ENCODE results near the gene IBA57. TPM values are rescaled to one million over a fixed set of nuclear protein-coding genes. Genes with fewer than 3 reads are reported as not detected.

IBA57 gene
- total RNA-seq, 2 experiments from 2014 or later: 9.1 to 9.9 TPM

DNA sequence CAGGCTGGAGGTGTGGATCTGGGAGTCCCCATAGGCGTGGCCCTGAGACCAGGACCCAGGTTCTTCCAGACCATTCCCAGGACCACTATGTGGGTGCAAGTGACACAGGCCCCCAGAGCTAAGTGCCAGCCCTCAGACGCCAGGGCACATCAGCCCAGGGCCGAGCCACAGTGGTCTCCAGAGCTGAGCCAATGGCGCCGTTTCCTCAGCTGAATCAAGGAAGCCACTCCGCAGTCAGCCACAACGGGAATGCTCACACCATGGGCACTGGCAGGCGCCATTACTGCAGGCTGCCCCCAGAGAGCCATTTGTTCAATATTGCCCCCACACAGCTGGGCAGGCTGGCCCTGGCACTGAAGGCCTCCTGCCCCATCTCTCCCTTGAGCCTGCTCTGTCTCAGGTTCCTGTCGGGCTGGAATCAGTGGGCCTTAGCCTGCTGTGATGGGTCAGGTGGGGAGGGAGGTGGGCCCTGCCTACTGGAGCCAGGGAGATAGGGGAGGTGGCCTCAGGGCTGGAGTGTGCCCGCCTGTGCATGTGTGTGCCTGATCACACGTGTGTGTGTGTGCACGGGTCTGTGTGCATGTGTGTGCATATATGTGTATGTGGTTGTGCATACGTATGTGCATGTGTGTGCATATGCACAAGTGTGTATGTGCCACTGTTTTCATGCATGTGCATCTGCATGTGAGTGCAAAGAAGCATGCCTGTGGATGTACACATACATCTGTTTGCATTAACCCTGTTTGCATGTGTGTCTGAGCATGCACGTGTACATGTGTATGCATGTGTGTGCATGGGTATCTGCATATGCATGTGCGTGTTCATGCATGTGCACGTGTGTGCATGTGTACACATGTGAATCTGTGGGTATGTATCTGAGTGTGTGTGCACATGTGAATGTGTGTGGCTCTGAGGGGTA lies 9.7 kb upstream of the IBA57 start:
- BruUV-seq (replicated peaks): no TSS peak
- no peaks in the 10 kb centered on the region for H3K79me2 ChIP-seq (ENCODE audit: insufficient read depth, low read depth, low read length)
- no peak overlapping the region for H3K4me2 ChIP-seq (ENCODE audit: low read length)
- no peaks in the 10 kb centered on the region for H3K9me3 ChIP-seq (ENCODE audit: low read length)
- no peaks in the 10 kb centered on the region for H3K4me1 ChIP-seq (ENCODE audit: insufficient read depth, low read length, poor library complexity, severe bottlenecking)
- no peak overlapping the region for H3K4me3 ChIP-seq (ENCODE audit: low read depth, low read length, poor library complexity, severe bottlenecking)
- ChIA-PET CTCF (ENCODE audit: unreplicated experiment) (no interaction called here), POLR2A (interaction anchor here (0.5 to 1.5 kb wide), 3 partner anchors 13 to 605 kb away, joined by 3 to 4 read pairs (median 4); no protein-coding TSS in a partner anchor)
- no peak overlapping the region for H3K27ac ChIP-seq (ENCODE audit: low read depth, low read length, poor library complexity, severe bottlenecking)
- no peaks in the 10 kb centered on the region for H3K36me3 ChIP-seq (ENCODE audit: insufficient read depth, low read length)
- H3K9me2 ChIP-seq (ENCODE audit: insufficient read depth, low read length): no peaks in the 10 kb centered on the region
- intact Hi-C loops (cut with micrococcal nuclease; ENCODE audit: unreplicated experiment): no loop called here
- no peak for DNase-seq (ENCODE audit: low spot score)
- TF ChIP-seq CTCF (conservative IDR thresholded peaks at IDR 0.05; ENCODE audit: low read length): no peak
- TF ChIP-seq EZH2phosphoT487 (IDR thresholded peaks at IDR 0.05; ENCODE audit: borderline replicate concordance, low read depth, low read length): no peak
- H4K20me1 ChIP-seq (ENCODE audit: insufficient read depth, low read length): no peaks in the 10 kb centered on the region
- no peak overlapping the region for H2AFZ ChIP-seq (ENCODE audit: low read length)

DNA sequence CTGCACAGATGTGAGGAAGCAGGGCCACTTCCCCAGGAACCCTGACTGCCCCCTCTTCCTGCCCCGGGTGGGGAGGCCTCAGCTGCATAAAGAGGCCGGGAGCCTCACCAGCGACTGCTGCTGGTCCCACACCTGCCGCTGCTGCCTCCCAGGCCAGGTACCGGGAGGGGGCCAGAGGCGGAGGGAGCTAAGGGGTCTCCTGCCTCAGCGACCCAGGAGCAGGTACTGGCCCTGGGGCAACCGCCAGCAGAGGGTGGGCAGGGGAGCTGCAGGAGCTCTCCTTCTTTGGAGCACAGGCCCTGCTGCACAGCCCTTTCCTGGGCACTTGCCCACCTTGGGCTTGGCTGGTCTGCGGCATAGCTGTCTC lies 9.1 kb upstream of the IBA57 start:
- ChIA-PET CTCF (ENCODE audit: unreplicated experiment) (no interaction called here), POLR2A (interaction anchor here (0.5 to 1.5 kb wide), 3 partner anchors 13 to 606 kb away, joined by 3 to 4 read pairs (median 4); no protein-coding TSS in a partner anchor)
- no peaks in the 10 kb centered on the region for H3K79me2 ChIP-seq (ENCODE audit: insufficient read depth, low read depth, low read length)
- no peaks in the 10 kb centered on the region for H4K20me1 ChIP-seq (ENCODE audit: insufficient read depth, low read length)
- H3K4me1 ChIP-seq (ENCODE audit: insufficient read depth, low read length, poor library complexity, severe bottlenecking): no peaks in the 10 kb centered on the region
- TF ChIP-seq CTCF (conservative IDR thresholded peaks at IDR 0.05; ENCODE audit: low read length) (no peak), EZH2phosphoT487 (IDR thresholded peaks at IDR 0.05; ENCODE audit: borderline replicate concordance, low read depth, low read length) (no peak)
- no peak overlapping the region for H3K4me2 ChIP-seq (ENCODE audit: low read length)
- no peak overlapping the region for H2AFZ ChIP-seq (ENCODE audit: low read length)
- H3K9me3 ChIP-seq (ENCODE audit: low read length): no peaks in the 10 kb centered on the region
- DNase-seq (ENCODE audit: low spot score): no peak
- BruUV-seq (replicated peaks): no TSS peak
- intact Hi-C loops (cut with micrococcal nuclease; ENCODE audit: unreplicated experiment): no loop called here
- no peak overlapping the region for H3K4me3 ChIP-seq (ENCODE audit: low read depth, low read length, poor library complexity, severe bottlenecking)
- no peaks in the 10 kb centered on the region for H3K36me3 ChIP-seq (ENCODE audit: insufficient read depth, low read length)
- H3K9me2 ChIP-seq (ENCODE audit: insufficient read depth, low read length): no peaks in the 10 kb centered on the region
- H3K27ac ChIP-seq (ENCODE audit: low read depth, low read length, poor library complexity, severe bottlenecking): no peak overlapping the region
